Ovary (tissue), 9 donors: ENCODE data around the gene NCS1. TPM values are rescaled to one million over a fixed set of nuclear protein-coding genes. Genes with fewer than 3 reads are reported as not detected.
A peak's percentile ranks its signal among the peaks of the same experiment; 100 is the strongest.

ENCODE experiments used
- DNase-seq, 5 donors: peaks; one replicate each; pipeline ENCODE4 v3.0.0-alpha.2; 2019 to 2020
- H3K27ac ChIP-seq, 2 donors: fragments of 200-600 bp; one replicate each; pipeline versions ENCODE4 v1.5.1 to v1.8.0; 2019 to 2022
- H3K27me3 ChIP-seq: fragments of 200-600 bp; one replicate; pipeline ENCODE4 v1.8.0; 2022
- H3K36me3 ChIP-seq: fragments of 200-600 bp; sonication (generic); one replicate; pipeline ENCODE4 v1.5.1; 2019
- H3K4me1 ChIP-seq: one replicate; pipeline ENCODE4 v1.8.1; 2013; ENCODE audit warnings: mild to moderate bottlenecking, moderate library complexity; ENCODE audit not compliant: insufficient read depth
- H3K4me3 ChIP-seq: fragments of 200-600 bp; sonication (generic); one replicate; pipeline ENCODE4 v1.5.1; 2017
- H3K9me3 ChIP-seq, 2 donors: fragments of 200-600 bp in 1 of 2; sonication (generic) in 1 of 2; one replicate each; pipeline versions ENCODE4 v1.5.1 to v1.8.1; 2013 to 2019; ENCODE audit warnings: mild to moderate bottlenecking in 1 of 2, moderate library complexity in 1 of 2
- EP300 ChIP-seq: sonication (generic); formaldehyde crosslinking; IDR thresholded peaks from one replicate; pipeline ENCODE4 v1.6.1; 2017; ENCODE audit warnings: antibody characterized with exemption
- POLR2A ChIP-seq: fragments of 450-650 bp; IDR thresholded peaks from one replicate; pipeline ENCODE4 v1.6.1; 2017; ENCODE audit warnings: antibody characterized with exemption, mild to moderate bottlenecking, moderate library complexity
- WGBS, 3 donors: extraction: QIAGEN DNeasy Blood & Tissue Kit in 1 of 3; methylation state at CpG; one replicate each; pipeline versions ENCODE4 v1.1.5 to v1.1.7; 2013 to 2017; 5-methylcytosine and 5-hydroxymethylcytosine counted together
- intact Hi-C, 4 donors: fragments of 100-400 bp; cut with DNase I; formaldehyde crosslinking; loops; one replicate each; pipeline versions ENCODE4 v1.11.0 to v1.15.1; 2022 to 2023
- polyA plus RNA-seq, 2 donors: library from polyadenylated mRNA; stranded (reverse); fragments of 200-250 nt in 1 of 2; fragments of 350-450 nt in 1 of 2; fragmentation: Illumina TruSeq in 1 of 2; extraction: RNeasy Lipid Tissue Mini Kit (QIAGEN cat#74804) in 1 of 2; gene quantifications; one replicate each; pipeline ENCODE4 v1.2.3, GENCODE V29; 2013 to 2014
- total RNA-seq, 7 donors: library from RNA; depleted of rRNA in 2 of 7; stranded (reverse); fragments of >200 nt in 2 of 7; fragmentation: NEBNext Ultra II Directional in 3 of 7; extraction: Animal tissue kit (Norgen Biotek cat#: 25700) in 3 of 7; gene quantifications; one replicate each; pipeline versions ENCODE4 v1.1.0 to v1.2.4, GENCODE V29; 2016 to 2023
- TF ChIP-seq, protein P1 (sequence below), 3 donors: fragments of 450-650 bp in 2 of 3; fragments of 200-600 bp in 1 of 3; IDR thresholded peaks; one replicate each; pipeline versions ENCODE4 v1.5.1 to v1.8.0; 2016 to 2022; ENCODE audit warnings: antibody characterized with exemption in 3 of 3, mild to moderate bottlenecking in 1 of 3
- donor health status: DM: no; HTN: no; CAD: no; lungs with moderate emphysema.
- donor health status: DM: no; HTN: no; CAD: no.
- donor health status: Bipolar disorder and iron deficiency.
- donor health status: DM: yes; HTN: yes; CAD: no.
- donor health status: DM: no; HTN: no; CAD: no.
- donor health status: DM: yes; HTN: yes; CAD: no.

Gene NCS1
- total and polyA plus RNA-seq, 9 donors = 3.6 to 46.7 (median 25.0) TPM

DNA sequence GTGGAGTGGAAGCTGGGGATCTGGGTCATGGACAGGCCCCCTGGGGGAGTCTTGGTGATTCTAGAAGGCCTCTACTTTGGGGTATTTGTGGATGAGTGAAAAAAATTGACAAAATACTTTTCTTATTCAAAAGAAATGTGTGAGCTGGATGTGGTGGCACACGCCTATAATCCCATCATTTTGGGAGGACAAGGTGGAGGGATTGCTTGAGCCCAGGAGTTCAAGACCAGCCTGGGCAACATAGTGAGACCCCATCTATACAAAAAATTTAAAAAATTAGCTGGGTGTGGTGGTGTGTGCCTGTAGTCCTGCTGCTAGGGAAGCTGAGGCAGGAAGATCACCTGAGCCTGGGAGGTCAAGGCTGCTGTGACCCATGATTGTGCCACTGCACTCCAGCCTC lies 6.6 kb upstream of the NCS1 start:
- H3K4me3 ChIP-seq = no peak overlapping the region
- H3K4me1 ChIP-seq = no peaks in the 10 kb centered on the region
- H3K9me3 ChIP-seq = no peaks in the 10 kb centered on the region
- 94 to 98% (median 97%) methylated on average over 1 of the region's 1 CpG for WGBS, 3 donors
- no peak for TF ChIP-seq EP300
- TF ChIP-seq, protein P1, sequence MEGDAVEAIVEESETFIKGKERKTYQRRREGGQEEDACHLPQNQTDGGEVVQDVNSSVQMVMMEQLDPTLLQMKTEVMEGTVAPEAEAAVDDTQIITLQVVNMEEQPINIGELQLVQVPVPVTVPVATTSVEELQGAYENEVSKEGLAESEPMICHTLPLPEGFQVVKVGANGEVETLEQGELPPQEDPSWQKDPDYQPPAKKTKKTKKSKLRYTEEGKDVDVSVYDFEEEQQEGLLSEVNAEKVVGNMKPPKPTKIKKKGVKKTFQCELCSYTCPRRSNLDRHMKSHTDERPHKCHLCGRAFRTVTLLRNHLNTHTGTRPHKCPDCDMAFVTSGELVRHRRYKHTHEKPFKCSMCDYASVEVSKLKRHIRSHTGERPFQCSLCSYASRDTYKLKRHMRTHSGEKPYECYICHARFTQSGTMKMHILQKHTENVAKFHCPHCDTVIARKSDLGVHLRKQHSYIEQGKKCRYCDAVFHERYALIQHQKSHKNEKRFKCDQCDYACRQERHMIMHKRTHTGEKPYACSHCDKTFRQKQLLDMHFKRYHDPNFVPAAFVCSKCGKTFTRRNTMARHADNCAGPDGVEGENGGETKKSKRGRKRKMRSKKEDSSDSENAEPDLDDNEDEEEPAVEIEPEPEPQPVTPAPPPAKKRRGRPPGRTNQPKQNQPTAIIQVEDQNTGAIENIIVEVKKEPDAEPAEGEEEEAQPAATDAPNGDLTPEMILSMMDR (IDR thresholded peaks at IDR 0.05) = no peak
- no peak for TF ChIP-seq POLR2A
- H3K27ac ChIP-seq = no peak overlapping the region
- H3K27me3 ChIP-seq = no peaks in the 10 kb centered on the region
- no peaks in the 10 kb centered on the region for H3K36me3 ChIP-seq
- intact Hi-C loops = no loop called here
- DNase-seq = no peak

DNA sequence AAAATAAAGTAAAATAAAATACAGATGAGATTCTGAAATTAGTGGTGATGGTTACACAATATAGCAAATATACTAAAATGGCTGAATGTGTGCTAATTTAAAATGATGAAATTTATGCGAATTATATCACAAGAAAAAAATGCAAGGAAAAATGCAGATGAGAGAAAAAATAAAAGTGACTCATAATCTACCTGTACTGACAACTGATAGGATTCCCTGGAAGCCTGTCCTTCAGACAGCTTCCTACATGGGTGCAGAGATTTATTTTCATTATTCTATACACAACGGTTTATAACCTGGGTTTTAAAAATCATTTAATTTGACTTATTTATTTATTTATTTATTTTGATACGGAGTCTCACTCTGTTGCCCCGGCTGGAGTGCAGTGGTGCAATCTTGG lies 5.8 kb upstream of the NCS1 start:
- intact Hi-C loops = no loop called here
- no peak for DNase-seq
- Histone ChIP-seq H3K36me3 (no peaks in the 10 kb centered on the region), H3K27me3 (no peaks in the 10 kb centered on the region), H3K27ac (no peak overlapping the region), H3K9me3 (no peaks in the 10 kb centered on the region), H3K4me3 (no peak overlapping the region), H3K4me1 (no peaks in the 10 kb centered on the region)
- no peak for TF ChIP-seq POLR2A
- TF ChIP-seq EP300 = no peak
- TF ChIP-seq, protein P1 (IDR thresholded peaks at IDR 0.05) = no peak
- WGBS, 3 donors = 86 to 88% (median 87%) methylated on average over 4 of the region's 4 CpGs

DNA sequence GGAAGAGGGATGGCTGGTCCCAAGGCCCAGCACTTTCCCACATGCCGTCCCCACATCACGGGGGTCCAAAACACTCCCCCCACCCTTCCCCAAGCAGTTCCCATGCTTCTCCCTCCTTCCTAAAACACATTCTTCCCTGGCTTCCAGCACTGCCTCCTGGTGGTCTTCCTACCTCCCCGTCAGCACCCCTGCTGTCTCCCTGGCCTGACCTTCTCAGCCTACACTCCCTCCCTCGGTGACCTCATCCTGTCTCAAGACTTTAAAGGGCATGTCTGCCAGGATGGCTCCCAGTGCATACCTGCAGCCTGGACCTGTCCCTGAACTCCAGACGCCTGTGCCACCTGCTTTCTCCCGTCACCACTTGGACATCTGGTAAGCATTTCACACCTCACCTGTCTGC lies 4.3 kb upstream of the NCS1 start:
- Histone ChIP-seq H3K36me3 (no peaks in the 10 kb centered on the region), H3K9me3 (no peaks in the 10 kb centered on the region), H3K27ac (no peak overlapping the region), H3K4me3 (no peak overlapping the region), H3K4me1 (peaks cover 2% of the 10 kb centered on the region), H3K27me3 (no peaks in the 10 kb centered on the region)
- no peak for DNase-seq
- WGBS, 3 donors = 81 to 84% (median 81%) methylated on average over 6 of the region's 6 CpGs
- TF ChIP-seq, protein P1 (IDR thresholded peaks at IDR 0.05) = no peak
- TF ChIP-seq POLR2A = no peak
- TF ChIP-seq EP300 = no peak
- intact Hi-C loops = no loop called here

DNA sequence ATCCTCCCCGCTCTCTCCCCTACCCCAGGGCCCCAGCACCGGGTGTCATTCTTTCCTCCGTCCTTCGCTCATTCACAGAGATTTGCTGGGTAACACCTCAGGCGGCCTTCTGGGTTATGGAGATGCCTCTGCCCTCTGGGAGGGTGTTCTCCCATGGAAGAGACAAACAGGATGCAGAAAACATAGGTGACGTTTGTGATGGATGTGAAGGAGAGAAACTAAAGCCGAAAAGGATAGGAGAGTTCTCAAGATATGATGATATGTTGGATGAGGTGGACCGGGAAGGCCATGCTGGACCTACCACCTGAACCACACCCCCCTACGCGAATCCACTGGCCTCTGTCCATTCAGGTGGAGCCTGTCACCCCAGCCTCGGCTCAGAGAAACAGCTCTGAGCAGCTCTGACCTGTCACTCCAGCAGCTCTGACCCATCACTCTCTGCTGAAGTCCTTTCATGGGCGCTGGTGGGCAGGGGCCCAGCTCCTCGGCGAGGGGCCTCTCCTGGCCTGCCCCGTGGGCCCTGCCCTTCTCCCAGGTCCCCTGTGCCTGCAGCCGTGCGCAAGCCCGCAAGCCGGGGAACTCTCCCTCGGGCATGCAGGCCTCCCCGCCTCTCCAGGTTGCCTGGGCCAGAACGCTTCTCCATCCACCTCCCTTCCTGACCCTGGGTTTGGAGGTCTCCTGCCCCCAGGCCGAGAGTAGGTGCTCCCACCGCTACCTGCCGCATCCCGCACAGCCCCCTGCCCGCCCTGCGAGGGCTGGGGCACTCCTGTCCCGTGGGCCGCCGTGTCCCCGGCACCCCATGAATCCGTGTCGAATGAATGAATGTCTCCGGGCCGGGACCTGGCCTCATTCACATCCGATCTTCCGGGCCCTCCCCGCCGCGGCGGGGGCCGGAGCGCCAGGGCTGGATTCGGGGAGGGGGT lies 717 bp upstream of the NCS1 start:
- H3K27ac ChIP-seq = peak overlapping the region in 1 of 2 donors; percentile 25
- TF ChIP-seq, protein P1 (IDR thresholded peaks at IDR 0.05) = no peak
- TF ChIP-seq EP300 = no peak
- peaks cover 12% of the 10 kb centered on the region for H3K4me1 ChIP-seq
- 32 to 47% (median 32%) methylated on average over 36 to 45 of the region's 45 CpGs for WGBS, 3 donors
- intact Hi-C loops = loop anchor here in 3 of 4 donors (5.0 to 10.0 kb wide), 2 partner anchors 63 to 66 kb away; no protein-coding TSS in a partner anchor
- H3K27me3 ChIP-seq = no peaks in the 10 kb centered on the region
- DNase-seq = no peak
- H3K4me3 ChIP-seq = peak overlapping the region; percentile 41
- H3K9me3 ChIP-seq = no peaks in the 10 kb centered on the region
- H3K36me3 ChIP-seq = no peaks in the 10 kb centered on the region
